A204.1 (cell line): Measurements from ENCODE around the gene KCNH1.

Experiments
- FAIRE-seq: peaks from 2 replicates; lab custom pipeline; 2012; peaks lifted over from hg19 to GRCh38; lab: Jason Lieb, UNC

The KCNH1 gene, protein sequence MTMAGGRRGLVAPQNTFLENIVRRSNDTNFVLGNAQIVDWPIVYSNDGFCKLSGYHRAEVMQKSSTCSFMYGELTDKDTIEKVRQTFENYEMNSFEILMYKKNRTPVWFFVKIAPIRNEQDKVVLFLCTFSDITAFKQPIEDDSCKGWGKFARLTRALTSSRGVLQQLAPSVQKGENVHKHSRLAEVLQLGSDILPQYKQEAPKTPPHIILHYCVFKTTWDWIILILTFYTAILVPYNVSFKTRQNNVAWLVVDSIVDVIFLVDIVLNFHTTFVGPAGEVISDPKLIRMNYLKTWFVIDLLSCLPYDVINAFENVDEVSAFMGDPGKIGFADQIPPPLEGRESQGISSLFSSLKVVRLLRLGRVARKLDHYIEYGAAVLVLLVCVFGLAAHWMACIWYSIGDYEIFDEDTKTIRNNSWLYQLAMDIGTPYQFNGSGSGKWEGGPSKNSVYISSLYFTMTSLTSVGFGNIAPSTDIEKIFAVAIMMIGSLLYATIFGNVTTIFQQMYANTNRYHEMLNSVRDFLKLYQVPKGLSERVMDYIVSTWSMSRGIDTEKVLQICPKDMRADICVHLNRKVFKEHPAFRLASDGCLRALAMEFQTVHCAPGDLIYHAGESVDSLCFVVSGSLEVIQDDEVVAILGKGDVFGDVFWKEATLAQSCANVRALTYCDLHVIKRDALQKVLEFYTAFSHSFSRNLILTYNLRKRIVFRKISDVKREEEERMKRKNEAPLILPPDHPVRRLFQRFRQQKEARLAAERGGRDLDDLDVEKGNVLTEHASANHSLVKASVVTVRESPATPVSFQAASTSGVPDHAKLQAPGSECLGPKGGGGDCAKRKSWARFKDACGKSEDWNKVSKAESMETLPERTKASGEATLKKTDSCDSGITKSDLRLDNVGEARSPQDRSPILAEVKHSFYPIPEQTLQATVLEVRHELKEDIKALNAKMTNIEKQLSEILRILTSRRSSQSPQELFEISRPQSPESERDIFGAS

DNA sequence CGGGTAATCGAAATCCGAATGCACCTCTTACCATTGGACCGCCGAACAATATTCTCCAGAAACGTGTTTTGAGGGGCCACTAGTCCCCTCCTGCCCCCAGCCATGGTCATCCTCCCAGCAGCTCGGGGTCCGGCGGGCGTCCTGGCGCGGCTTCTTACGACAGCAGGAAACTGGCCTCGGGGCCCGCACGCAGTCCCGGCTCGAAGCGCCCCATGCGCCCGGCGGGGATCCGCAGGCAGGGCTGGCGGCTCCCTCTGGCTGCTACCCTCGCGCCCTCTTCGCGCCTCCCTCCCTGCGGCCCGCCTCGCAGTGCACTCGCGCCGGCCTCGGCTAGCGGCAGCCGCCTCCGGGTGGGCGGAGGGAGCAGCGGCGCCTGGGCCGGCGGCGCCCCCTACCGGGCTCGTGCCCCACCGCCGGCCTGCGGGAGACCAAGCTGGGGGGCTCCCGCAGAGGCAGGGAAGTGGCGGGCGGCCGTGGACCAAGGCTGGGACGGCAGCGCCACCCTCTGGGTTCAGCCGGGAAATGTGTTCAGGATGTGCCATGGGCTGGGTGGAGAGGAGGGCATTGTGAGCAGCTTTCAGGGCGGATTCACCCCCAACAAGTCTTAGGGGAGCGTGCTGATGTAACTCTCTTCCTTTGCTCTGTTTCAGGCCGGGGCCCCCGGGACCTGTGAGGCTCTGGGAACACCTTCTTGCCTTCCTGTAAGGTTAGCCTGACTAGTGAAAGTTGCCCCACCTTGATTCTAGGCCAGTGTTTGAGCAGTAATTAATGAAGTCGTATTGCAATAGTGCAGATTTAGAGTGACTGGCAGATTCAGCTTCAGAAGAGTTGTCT, at the start of gene KCNH1:
Gene KCNH1, minus strand, starts transcription at position 313 of the 834 bp plus-strand sequence. Its CDS starts 203 bp downstream, at position 110.
- no peak for FAIRE-seq

DNA sequence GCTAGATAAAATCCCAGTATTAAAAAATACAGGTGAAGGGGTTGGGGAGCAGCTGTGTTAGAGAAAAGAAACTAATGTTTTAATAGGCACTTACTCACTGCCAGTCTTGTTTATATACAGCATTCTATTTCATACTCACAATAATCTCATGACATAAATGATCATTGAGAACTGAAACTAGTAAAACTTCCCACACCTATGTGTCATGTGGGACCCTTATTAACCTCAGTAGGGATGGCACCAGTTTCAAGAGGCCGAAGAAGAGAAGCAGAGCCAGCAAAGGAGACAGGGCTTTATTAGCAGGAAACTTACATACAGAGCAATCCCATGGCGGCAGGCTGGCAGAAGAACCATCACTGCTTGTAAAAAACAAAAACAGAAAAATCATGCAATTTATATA, 48.8 kb upstream of the KCNH1 start:
- no peak for FAIRE-seq

DNA sequence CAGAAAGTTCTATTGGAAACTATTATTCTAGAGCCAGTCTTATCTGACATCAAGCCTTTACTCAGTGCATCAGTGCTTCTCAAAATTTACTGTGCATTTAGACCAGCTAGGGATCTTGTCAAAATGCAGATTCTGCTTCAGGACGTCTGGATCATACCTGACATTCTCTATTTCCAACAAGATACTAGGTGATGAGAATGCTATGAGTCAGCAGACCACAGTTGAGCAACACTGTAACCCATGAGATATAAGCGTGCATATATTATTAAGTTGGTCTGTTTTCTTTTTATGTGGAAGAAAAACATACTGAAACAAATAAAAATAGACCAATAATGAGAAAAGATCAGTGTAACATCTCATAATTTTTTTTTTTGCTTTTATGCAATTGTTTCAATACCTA, 40.4 kb upstream of the KCNH1 start:
- FAIRE-seq: no peak

DNA sequence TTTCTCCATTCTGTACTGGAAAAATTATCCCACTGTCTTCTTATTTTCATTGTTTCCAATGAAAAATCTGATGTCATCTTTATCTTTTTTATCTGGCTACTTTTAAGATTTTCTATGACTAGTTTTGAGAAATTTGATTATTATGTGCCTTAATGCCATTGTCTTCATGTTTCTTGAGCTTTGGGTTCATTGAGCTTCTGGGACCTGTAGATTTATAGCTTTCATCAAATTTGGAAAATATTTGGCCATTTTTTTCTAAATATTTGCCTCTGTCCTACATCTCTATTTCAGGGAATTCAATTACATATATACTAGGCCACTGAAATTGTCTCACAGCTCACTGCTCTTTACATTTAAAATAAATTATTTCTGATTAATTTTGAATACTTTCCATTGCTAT, 38.7 kb upstream of the KCNH1 start:
- no peak for FAIRE-seq

DNA sequence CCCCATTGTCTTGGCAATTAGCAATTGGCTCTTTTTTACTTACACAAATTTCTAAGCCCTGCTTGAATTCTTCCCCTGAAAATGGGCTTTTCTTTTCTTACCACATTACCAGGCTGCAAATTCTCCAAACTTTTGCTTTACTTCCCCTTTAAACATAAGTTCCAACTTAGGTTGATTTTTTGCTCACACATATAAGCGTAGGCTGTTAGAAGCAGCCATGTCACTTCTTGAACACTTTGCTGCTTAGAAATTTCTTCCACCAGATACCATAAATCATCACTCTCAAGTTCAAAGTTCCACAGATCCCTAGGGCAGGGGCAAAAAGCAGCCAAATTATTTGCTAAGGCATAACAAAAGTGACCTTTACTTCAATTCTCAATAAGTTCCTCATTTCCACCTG, 35.4 kb upstream of the KCNH1 start:
- FAIRE-seq: no peak

DNA sequence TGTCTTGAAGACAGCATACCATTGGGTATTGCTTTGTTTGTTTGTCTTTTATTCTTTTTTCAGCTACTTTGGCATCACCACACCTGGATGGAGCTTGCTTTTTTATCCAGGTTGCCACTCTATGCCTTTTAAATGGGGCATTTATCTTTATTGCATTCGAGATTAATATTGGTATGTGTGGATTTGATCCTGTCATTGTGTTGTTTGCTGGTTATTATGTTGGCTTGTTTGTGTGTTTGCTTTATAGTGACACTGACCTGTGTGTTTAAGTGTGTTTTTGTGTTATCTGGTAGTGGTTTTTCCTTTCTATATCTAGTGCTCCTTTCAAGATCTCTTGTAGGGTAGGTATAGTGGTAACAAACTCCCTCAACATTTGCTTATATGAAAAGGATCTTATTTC, 24.9 kb upstream of the KCNH1 start:
- FAIRE-seq: no peak

DNA sequence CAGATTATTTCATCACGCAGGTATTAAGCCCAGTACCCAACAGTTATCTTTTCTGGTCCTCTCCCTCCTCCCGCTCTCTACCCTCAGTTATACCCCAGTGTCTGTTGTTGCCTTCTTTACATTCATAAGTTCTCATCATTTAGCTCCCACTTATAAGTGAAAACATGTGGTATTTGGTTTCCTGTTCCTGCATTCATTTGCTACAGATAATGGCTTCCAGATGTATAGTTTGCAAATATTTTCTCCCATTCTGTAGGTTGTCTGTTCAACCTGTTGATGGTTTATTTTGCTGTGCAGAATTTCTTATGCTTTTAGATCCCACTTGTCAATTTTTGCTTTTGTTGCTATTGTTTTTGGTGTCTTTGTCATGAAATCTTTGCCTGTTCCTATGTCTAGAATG, 21.1 kb upstream of the KCNH1 start:
- no peak for FAIRE-seq

DNA sequence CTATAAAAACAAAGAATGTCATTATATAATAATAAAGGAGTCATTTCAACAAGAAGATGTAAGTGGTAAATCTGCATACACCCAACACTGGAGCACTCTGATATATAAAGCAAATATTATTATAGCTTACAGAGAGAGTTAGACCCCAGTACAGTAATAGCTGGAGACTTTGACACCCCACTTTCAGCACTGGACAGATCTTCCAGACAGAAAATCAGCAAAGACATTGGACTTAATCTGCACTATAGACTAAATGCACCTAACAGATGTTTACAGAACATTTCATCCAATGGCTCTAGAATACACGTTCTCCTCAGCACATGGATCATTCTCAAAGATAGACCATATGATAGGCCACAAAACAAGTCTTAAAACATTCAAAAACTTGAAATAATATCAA, 20.0 kb upstream of the KCNH1 start:
- no peak for FAIRE-seq

DNA sequence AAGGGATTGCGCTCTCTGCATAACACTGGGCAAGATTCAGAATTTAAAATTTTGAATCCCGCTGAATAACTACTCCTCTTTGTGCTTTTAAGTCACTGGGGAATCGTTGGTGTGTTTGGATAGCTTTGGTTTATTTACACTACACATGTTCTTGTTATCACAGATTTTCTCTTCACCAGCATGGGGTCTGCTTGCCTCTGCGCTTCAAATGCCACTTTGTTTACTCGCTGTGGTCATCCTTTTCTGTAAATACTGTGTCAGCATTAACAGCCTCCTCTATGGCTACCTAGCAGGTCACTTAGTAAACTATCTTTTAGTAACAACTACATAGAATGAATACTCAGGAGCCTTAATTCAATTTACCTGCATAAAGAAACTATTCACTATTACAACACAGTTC, 14.4 kb upstream of the KCNH1 start:
- no peak for FAIRE-seq

DNA sequence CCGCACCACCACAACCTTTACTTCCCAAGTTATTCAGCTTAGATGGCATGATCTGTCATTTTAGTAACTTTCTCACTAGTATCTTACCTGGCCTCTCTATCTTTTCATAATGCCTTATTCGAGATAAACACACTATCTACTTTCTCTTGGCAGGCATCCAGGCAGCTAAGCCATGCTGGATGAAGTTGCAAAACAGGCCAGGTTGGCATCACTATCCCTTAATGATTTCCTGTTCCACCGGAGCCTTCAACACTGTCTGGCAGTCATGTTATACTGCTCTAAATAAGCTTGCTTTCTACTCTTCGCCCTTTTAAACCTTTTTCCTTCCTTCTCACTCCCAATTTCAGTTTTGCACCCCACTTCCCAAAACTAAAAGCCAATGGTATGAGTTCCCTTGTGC, 12.0 kb upstream of the KCNH1 start:
- no peak for FAIRE-seq

DNA sequence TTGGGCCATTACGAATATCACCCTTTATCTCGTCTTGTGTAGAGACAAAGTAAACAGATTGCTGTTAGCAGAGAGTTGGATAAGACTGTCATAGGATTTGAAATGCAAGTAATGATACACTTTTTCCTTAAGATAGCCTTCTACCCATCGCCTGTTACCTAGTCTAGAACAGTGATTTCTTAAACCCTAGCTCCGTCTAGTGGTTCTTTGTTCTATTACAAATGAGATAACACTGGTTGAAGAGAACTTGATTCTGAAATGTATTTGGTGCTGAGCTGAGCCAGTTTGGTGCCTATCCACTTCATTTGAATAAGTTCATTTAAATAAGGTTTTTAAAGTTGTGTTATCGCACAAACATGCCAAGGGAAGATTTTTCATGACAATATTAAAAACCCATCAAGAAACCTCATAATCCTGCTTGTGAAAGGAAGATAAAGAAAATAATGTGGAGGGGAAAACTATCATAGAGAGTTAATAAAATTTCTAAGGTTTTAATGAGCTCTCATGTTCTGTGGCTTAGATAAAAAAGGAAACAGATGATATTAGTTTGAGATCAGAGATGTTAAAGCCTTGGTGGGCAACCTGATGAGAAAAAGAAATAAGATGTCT, 1.5 kb upstream of the KCNH1 start:
- FAIRE-seq: peak; percentile 95

DNA sequence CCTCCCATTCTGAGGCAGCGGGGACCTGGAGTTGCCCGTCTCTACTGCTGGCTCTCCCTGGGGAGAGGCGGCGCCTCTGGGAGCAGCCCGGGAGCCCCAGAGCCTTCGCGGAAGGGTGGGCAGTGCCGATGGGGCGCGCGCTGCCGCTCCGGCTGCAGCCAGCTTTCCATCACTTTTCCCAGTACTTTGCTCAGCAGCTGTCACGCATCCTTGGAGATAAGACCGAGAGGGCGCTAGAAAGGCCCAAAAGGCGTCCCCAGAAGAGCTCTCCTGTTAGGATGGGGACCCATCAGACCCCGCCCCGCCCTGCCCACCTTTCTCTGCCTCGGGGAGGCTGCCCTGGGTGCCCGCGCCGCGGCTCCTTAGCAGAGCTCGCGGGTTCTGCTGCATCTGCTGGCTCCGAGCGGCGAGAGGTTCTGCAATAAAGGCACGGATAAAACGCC, 534 bp downstream of the KCNH1 start:
- no peak for FAIRE-seq

DNA sequence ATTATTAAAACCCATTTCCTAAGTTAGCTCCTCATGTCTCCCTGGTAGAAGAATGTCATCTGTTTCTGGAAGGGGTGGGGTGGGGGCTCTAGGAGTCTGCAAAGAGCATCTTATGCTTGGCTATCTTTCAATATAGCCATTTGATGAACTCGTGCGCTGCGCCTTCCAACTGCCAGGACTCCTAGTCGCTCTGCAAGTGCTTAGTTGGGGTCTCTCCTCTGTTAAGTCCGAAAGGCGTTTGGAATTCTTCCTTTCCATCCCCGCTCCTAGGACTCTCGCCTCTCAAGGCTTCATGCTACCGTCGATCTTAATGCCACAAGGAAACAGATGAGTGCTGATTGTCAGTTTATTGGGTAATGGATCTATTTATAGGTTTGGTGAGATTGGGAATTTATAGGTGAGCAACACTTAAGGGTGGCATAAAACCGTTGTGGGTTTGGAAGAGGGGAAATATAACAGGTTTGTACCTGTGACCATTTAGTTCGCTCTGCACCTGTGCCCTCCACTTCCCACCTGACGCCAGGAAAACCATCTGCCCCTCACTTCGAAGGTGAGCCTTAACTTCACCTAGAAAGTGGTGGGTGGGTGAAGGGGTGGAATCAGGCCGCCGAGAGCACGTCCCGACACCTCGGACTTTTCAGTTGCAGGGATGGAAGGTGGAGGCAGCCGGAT, 1.1 kb downstream of the KCNH1 start:
- FAIRE-seq: no peak

DNA sequence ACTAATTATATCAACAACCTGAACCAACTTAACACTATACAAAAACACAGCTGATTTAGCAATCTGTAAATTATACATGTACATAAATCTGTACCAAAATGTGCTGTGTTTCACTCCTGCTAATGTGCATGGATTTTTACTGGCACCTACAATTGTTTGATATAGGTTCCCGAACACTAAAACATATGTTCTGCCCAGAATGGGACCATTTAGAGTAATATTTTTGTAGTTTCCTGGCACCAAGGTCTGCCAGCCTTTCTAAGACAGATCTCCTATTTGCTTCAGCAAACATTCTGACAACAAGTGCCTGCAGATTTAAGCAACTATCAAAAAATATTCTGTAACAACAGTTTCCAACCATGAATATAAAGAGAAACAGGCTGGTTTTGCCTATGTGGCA, 4.2 kb downstream of the KCNH1 start:
- FAIRE-seq: no peak

DNA sequence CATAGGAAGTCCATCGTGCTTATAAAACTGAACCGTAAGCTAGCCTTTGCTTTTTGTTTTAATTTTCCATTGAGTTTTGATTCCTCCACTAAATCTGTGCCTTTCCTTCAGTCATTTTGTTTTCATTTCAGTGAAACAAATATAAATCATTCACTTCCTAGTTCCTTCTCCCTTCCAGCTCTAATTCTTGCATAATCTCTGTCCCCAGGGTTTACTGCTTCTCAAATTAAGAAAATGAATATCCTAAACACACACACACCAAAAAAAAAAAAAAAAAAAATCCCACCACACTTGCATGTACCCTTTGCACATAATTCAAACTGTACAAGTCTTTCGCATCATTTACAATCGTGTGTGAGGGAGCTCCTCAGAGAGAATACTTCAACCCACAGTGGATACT, 6.8 kb downstream of the KCNH1 start:
- no peak for FAIRE-seq

DNA sequence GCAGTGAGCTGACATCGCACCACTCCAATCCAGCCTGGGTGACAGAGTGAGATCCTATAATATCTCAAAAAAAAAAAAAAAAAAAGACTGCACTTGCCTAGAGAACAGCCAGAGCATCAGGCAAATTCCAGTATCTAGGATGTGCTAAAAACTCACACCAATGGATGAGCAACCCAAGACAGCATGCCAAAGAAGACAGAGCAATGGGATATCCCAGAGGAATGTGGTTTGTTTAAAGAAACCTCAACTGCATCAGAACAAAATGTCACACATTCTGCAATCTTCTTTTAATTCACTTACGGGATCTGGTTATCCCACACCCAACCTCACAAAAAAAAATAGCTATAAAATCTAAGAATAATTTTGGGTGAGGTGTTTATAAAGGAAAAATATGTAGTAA, 7.3 kb downstream of the KCNH1 start:
- no peak for FAIRE-seq

DNA sequence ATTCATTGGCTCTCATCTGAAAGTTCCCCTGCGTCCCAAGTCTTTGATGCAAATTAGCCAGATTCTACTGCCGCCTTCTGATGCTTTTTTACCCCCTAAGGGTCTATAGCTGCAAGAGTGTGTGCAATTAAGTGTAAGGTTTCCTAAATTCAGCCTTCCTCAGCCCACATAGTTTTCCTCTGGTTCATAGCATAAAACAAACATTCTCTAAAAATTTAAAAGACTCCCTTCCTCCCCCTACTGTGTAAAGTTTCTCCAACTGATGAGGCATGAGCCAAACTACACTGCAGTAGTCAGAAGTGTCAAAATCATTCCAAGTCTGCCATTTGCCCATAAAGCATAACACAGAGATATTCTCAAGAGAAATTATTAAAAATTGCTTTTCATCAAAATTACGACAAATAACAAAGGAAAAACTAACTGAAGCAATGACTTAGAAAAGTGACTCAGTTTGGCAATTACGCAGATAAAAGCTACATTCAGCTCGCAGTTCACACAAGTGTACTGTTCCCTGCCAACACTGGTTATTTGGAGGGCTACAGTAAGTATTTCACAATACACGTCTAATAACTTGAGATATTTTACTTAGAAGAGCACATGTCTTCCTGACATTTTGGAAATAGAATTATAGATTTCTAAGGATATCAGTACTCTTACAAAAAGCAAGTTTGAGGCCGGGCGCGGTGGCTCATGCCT, 15.4 kb downstream of the KCNH1 start:
- peak; percentile 32 for FAIRE-seq

DNA sequence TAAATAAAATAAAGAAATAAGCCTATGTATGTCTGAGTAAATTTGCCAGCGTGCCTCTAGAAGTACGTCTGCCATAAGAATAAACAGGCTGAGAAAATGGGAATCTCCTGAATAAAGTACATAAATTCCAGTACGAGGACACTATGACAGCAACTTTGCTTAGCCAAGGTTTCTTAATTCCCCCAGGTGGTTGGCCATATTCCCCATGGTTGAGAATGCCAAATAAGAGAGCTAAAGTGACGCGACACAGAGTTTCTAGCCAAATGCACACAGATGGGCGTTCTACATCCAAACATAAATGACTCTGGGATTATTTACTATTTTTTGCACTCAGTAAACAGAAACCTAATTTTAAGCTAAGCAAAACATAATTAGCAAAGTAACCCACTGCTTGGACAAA, 19.5 kb downstream of the KCNH1 start:
- FAIRE-seq: no peak

DNA sequence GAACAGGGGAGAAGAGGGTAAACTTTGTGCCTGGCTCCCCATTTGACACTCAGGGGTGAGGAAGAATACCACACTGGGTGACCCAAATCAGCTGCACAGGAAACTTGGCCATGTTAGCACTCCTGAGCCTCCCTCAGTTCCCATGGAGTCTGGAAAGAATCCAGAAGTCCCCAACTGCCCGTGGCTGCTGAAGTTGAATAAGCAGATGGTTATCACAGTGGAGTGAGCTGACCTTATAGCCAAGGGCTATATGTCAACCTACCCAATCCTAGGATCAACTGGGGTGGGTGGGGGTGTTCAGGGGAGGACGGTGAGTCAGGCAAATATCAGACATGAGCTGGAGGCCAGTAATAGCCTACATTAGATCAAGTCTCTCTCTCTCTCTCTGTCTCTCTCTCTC, 20.4 kb downstream of the KCNH1 start:
- no peak for FAIRE-seq

DNA sequence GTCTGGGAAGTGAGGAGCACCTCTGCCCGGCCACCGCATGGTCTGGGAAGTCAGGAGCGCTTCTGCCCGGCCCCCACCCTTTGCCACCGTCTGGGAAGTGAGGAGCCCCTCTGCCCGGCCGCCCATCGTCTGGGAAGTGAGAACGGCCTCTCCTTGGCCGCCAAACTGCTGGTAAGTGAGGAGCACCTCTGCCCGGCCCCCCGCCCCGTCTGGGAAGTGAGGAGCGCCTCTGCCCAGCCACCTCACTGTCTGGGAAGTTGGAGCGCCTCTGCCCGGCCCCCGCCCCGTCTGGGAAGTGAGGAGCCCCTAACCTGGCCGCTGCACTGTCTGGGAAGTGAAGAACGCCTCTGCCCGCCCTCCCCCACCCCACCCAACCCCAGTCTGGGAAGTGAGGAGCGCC, 22.6 kb downstream of the KCNH1 start:
- FAIRE-seq: no peak

DNA sequence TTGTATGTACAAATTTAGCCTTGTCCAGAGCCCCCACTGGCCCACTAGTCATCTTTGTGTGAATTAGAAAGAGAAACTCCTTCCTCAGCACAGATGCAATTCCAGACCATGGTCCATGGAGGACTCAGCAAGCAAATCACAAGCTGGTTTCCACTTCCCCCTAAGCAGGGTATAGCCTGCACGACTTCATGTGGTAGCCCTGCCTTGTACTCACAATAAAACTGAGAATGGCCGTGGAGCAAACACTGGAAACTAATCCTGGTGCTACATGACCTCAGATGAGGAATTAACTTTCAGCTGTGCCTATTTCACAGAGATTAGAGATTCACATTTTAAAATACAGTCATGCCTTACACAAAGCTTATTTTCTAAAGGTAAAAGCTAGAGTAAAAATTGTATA, 32.5 kb downstream of the KCNH1 start:
- FAIRE-seq: no peak
